Gastroesophageal sphincter (tissue), 4 donors: Measurements from ENCODE around the gene WNT7B. TPM values are rescaled to one million over a fixed set of nuclear protein-coding genes. Genes with fewer than 3 reads are reported as not detected.
A peak's percentile ranks its signal among the peaks of the same experiment; 100 is the strongest.

Experiments
- ATAC-seq: fragments of 150-250 bp; one replicate; pipeline ENCODE4 v1.9.1; 2016; ENCODE audit warnings: mild to moderate bottlenecking, moderate library complexity
- H3K27ac ChIP-seq, 4 donors: fragments of 200-600 bp; sonication (generic) in 3 of 4; 1 replicate in 3 of 4; 2 replicates in 1 of 4; pipeline ENCODE4 v1.5.1; 2016 to 2019
- H3K27me3 ChIP-seq: fragments of 200-600 bp; sonication (generic); one replicate; pipeline ENCODE4 v1.5.1; 2019
- H3K36me3 ChIP-seq, 2 donors: fragments of 200-600 bp; sonication (generic); one replicate each; pipeline ENCODE4 v1.5.1; 2019; ENCODE audit warnings: control low read depth in 1 of 2
- H3K4me1 ChIP-seq, 3 donors: fragments of 200-600 bp; sonication (generic); 1 replicate in 2 of 3; 2 replicates in 1 of 3; pipeline ENCODE4 v1.5.1; 2016 to 2019; ENCODE audit warnings: control low read depth in 2 of 3
- H3K4me3 ChIP-seq, 2 donors: fragments of 200-600 bp; sonication (generic); one replicate each; pipeline ENCODE4 v1.5.1; 2019; ENCODE audit warnings: mild to moderate bottlenecking in 1 of 2, moderate library complexity in 1 of 2
- H3K9me3 ChIP-seq, 3 donors: fragments of 200-600 bp; sonication (generic); one replicate each; pipeline ENCODE4 v1.5.1; 2017 to 2019; ENCODE audit warnings: control low read depth in 2 of 3
- EP300 ChIP-seq: sonication (generic); formaldehyde crosslinking; IDR thresholded peaks from one replicate; pipeline ENCODE4 v1.6.1; 2017; ENCODE audit warnings: antibody characterized with exemption, mild to moderate bottlenecking
- POLR2A ChIP-seq, 2 donors: fragments of 450-650 bp; IDR thresholded peaks; one replicate each; pipeline ENCODE4 v1.6.1; 2017; ENCODE audit warnings: antibody characterized with exemption in 2 of 2, mild to moderate bottlenecking in 2 of 2, moderate library complexity in 1 of 2
- POLR2AphosphoS5 ChIP-seq: sonication (generic); formaldehyde crosslinking; IDR thresholded peaks from one replicate; pipeline ENCODE4 v1.6.1; 2017; ENCODE audit warnings: antibody characterized with exemption
- WGBS, 2 donors: methylation state at CpG; one replicate each; pipeline ENCODE4 v1.1.5; 2018; ENCODE audit warnings: low coverage in 1 of 2; 5-methylcytosine and 5-hydroxymethylcytosine counted together
- total RNA-seq, 4 donors: library from RNA; depleted of rRNA; stranded (reverse); fragments of >200 nt; gene quantifications; one replicate each; pipeline ENCODE4 v1.1.0, GENCODE V29; 2016
- TF ChIP-seq, protein P1 (sequence below), 4 experiments: fragments of 200-600 bp in 2 of 4; fragments of 450-650 bp in 2 of 4; sonication (generic) in 1 of 4; IDR thresholded peaks; one replicate each; pipeline ENCODE4 v1.5.1; 2017 to 2019; ENCODE audit warnings: antibody characterized with exemption in 4 of 4, mild to moderate bottlenecking in 2 of 4, moderate library complexity in 2 of 4

WNT7B gene
- total RNA-seq, 4 donors from 2014 or later = 1.2 TPM; not detected in 3

DNA sequence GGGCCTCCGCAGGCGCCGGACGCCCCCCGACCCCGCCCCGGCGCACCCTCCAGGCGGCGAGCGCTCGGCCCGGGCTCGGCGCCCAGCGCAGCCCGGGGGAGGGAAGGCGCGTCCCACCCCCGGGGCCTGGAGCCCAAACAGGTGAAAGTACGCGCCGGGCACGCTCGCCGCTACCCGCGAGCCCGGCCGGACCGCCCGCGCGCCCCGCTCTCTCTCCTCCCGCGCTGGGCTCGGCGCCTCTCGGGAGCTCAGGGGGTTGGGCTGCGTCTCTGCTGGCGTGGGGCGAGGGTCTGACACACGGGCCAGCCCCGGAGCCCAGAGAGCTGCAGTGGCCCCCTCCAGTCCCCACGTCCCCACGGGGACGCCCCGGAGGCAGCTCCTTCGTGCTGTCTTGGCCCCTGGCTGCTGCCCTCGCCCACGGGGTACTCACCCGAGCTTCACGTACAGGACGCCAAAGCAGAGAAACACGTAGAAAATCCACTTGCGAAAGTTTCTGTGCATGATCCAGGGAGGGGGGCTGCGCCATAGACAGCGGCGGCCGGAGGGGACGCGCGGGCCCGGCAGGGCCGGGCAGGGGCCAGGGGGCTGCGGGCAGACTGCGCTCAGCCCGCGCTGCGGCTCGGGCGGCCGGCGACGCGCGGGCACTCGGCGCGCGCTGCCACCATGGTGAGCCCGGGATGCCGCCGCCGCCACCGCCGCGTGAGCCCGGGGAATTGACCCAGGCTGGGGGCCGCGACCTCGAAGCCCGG, 534 bp downstream of the WNT7B start:
- Histone ChIP-seq H3K27me3 (peaks cover 79% of the 10 kb centered on the region), H3K36me3 (no peaks in the 10 kb centered on the region), H3K4me3 (peak overlapping the region in 1 of 2 donors; percentile 40), H3K4me1 (peaks cover 0 to 58% (median 21%) of the 10 kb centered on the region in 3 donors), H3K27ac (no peak overlapping the region), H3K9me3 (no peaks in the 10 kb centered on the region)
- ATAC-seq = no peak
- no CpG with 5 or more reads among the region's 94 CpGs for WGBS, 2 donors
- TF ChIP-seq POLR2AphosphoS5 (no peak), POLR2A (IDR thresholded peaks at IDR 0.05) (no peak), EP300 (no peak)
- TF ChIP-seq, protein P1, sequence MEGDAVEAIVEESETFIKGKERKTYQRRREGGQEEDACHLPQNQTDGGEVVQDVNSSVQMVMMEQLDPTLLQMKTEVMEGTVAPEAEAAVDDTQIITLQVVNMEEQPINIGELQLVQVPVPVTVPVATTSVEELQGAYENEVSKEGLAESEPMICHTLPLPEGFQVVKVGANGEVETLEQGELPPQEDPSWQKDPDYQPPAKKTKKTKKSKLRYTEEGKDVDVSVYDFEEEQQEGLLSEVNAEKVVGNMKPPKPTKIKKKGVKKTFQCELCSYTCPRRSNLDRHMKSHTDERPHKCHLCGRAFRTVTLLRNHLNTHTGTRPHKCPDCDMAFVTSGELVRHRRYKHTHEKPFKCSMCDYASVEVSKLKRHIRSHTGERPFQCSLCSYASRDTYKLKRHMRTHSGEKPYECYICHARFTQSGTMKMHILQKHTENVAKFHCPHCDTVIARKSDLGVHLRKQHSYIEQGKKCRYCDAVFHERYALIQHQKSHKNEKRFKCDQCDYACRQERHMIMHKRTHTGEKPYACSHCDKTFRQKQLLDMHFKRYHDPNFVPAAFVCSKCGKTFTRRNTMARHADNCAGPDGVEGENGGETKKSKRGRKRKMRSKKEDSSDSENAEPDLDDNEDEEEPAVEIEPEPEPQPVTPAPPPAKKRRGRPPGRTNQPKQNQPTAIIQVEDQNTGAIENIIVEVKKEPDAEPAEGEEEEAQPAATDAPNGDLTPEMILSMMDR (IDR thresholded peaks at IDR 0.05) = no peak

DNA sequence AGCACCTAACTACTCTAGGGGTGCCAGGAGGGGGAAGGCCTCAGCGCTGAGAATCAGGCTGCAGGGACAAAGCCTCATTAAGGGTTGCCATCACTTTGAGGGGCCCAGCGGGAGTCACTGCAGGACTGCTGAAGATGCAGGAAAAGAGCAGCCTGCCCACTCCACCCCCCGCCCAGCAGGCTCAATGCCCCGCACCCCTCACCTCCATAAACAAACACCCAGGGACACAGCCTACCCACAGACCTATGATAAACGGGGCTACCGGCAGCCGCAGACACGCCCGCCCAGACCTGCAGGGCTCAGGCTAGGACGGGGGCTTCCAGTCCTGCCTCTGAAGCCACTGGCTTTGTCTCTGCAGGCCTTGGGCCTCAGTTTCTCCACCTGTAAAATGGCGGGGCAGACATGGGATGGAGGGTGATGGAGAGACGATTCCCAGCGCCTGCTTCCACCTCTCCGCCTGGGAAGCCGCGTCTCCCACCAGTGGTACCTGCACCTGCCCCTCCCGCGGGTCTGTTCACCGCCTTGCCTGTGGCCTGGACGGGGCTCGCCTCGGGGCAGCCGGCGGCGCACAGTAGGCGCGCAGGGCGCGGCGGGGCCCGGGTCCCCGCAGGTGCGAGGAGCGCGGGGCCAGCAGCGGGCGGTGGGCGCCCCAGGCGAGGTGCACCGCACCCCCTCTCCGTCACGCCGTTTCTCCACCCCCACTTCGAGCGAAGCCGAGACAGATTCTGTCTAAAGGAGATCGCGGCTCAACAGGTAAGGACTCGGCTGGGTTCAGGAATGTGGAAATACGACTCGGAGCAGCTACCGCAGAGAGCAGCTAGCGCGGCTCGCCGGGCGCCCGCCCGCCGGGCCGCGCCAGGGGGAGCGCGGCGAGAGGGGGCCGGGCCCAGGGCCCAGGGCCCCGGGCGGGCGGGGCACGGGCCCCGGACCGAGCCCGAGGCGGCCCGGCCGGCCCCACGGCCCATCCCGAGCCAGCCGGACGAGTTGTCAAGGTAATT, 1.5 kb downstream of the WNT7B start:
- peaks cover 88% of the 10 kb centered on the region for H3K27me3 ChIP-seq
- 6 to 10% methylated on average over 3 to 5 of the region's 80 CpGs for WGBS, 2 donors
- H3K4me1 ChIP-seq = peaks cover 0 to 68% (median 24%) of the 10 kb centered on the region in 3 donors
- H3K9me3 ChIP-seq = no peaks in the 10 kb centered on the region
- no peak overlapping the region for H3K27ac ChIP-seq
- no peak for TF ChIP-seq EP300
- TF ChIP-seq, protein P1 (IDR thresholded peaks at IDR 0.05) = no peak
- TF ChIP-seq POLR2AphosphoS5 = no peak
- TF ChIP-seq POLR2A (IDR thresholded peaks at IDR 0.05) = no peak
- peak overlapping the region in 1 of 2 donors; percentile 40 for H3K4me3 ChIP-seq
- no peaks in the 10 kb centered on the region for H3K36me3 ChIP-seq
- ATAC-seq = no peak

DNA sequence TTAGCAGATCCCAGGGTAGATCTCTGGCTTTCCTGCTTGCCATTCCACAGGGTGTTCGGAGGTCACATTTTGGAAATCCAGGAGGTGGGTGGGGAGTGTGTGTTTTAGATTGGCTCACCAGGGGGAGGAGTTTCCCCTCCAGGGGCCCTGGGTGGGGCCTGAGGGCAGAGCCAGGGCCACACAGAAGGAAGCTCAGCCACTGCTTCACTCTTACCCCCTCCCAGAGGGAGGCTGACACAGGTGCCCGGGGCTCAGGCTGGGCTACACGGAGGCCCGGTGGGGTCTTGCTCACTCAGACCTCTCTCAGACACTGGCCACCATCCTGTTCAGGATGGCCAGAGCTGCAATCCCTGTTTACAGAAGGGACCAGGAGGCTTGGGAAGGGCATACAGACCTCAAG, 2.5 kb downstream of the WNT7B start:
- WGBS, 2 donors = no CpG with 5 or more reads among the region's 4 CpGs
- Histone ChIP-seq H3K27ac (no peak overlapping the region), H3K4me1 (peaks cover 0 to 70% (median 24%) of the 10 kb centered on the region in 3 donors), H3K9me3 (no peaks in the 10 kb centered on the region), H3K27me3 (peaks cover 98% of the 10 kb centered on the region), H3K4me3 (no peak overlapping the region), H3K36me3 (no peaks in the 10 kb centered on the region)
- ATAC-seq = no peak
- no peak for TF ChIP-seq POLR2A (IDR thresholded peaks at IDR 0.05)
- no peak for TF ChIP-seq POLR2AphosphoS5
- TF ChIP-seq, protein P1 (IDR thresholded peaks at IDR 0.05) = no peak
- no peak for TF ChIP-seq EP300

DNA sequence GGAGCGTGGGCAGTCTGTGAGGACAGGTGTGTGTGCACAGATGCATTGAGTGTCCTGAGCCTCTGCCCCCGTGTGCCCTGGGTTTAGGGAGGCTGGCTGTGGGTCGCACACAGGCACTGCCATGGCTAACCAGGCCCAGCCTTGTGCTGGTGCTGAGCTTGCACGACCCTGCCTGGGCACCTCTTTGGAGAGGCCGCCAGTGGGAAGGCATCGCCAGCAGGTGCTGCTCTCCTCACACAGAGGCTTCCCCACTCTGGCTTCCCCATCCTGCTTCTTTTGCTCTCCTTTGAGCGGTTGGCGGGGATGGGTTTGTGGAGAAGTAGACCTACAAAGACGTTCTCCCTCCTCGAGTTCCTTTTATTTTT, 4.1 kb downstream of the WNT7B start:
- Histone ChIP-seq H3K9me3 (no peaks in the 10 kb centered on the region), H3K36me3 (no peaks in the 10 kb centered on the region), H3K27ac (no peak overlapping the region), H3K4me3 (no peak overlapping the region), H3K4me1 (peaks cover 0 to 56% (median 17%) of the 10 kb centered on the region in 3 donors), H3K27me3 (peaks cover 100% of the 10 kb centered on the region)
- WGBS, 2 donors = 80% methylated on average over 2 of the region's 10 CpGs; no CpG with 5 or more reads in 1 of the 2 donors
- ATAC-seq = no peak
- TF ChIP-seq POLR2A (IDR thresholded peaks at IDR 0.05) = no peak
- TF ChIP-seq, protein P1 (IDR thresholded peaks at IDR 0.05) = no peak
- TF ChIP-seq EP300 = no peak
- TF ChIP-seq POLR2AphosphoS5 = no peak
